Putamen (tissue), 1 donor: Measurements from ENCODE around the gene CBARP.
A peak's percentile ranks its signal among the peaks of the same experiment; 100 is the strongest.
"Not testable (repeated sequence)": the region's sequence is repeated elsewhere in the genome, so short reads cannot be mapped to it uniquely, and the experiment has no call there.

Experiments used
- DNase-seq: peaks from one replicate; pipeline ENCODE4 v3.0.0-alpha.2; 2016; ENCODE audit warnings: low spot score

The CBARP gene

DNA sequence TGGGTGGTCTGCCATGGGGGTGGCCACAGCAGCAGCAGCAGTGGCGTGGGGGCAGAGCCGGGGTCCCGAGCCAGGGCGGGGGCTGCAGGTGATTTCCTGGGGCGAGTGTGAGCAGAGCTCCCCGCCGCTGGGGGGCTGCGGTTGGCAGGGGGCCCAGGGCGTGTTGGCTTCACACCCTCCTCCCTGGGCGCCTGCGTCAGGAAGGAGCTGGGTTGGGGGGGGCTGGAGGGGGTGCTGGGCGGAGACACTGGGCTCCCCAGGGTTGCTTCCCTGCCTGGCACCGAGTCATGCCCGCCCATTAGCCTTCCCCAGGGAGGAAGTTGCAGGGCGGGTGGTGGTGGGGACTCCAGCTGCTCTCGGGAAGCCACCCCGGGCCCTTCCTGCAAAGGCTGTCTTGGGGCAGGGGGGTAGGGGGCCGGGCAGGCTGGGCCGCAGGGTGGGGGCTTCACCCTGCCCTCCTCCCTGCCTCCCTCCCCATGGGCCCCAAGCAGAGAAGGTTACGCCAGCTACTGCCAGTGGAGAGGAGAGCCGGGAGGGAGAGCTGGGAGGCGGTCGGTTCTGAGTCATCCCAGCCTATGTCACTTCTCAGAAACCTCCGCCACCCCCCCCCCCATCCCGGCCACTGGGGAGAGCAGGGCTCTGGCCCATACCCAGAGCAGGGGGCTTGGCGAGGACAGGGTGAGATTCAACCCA is 15.2 kb upstream of the CBARP start:
- DNase-seq, result peak; percentile 95

DNA sequence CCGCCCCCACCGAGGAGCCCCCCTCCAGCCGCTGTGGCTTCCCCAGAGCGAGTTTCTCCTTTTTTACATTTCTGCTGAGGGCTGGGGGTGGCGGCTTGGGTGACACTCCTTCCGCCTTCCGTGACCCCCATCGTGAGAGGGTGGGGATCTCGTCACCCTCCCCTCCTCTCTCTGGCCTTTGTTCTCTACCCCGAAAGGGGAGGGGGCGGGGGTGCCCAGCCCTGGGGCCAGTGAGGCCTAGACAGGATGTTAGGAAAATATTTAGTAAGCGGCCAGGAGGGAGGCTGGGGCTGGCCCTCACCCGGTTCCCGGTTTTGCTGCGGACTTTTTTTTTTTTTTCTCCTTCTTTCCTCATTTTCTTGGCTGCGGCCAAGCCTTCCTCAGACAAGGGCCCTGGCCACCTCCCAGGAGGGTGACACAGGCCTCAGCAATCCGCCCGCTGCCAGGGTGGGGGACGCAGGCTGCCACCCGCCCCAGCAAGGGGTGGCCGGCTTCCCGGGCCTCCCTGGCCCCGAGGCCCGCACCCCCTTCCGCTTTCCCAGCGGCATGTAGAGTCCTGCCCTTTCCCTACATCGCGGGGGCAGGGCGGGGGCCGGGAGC is 14.5 kb upstream of the CBARP start:
- DNase-seq, result peak; percentile 91

DNA sequence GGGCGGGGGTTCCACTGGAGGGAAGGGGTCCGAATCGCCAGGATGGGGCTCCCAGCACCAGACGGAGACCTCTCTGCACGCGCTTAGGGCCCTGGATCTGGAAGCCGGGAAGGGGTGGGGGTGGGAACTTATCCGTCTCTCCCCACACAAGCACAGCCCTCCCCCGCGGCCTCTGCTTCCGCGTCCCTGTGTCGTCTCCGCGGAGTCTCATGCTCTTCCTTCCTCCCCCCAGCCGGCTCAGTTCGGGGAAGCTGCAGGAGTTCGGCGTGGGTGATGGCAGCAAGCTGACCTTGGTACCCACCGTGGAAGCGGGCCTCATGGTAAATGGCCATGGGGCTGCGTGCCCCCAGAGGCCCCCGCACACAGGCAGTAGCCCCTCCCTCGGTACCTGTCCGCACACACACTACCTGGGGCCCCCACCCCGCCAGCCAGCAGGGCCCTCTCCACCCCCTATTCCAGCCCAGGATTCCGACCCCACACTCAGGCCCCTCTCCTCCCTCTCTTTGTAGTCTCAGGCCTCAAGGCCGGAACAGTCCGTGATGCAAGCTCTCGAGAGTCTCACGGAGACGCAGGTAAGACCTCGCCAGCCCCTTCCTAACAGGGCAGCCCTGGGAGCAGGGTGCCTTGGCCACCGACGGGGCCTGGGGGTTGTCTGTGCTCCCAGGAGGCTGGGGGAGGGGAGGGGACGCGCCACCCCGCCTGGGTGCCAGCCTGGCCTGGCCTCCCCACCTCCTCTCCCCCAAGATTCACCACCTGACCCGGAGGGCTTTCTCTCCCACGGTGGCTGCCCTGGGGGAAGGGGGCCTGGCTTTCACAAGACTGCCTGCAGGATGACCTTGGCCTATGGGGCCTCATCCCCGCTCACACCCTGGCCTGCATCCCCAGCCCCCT is 13.8 kb upstream of the CBARP start:
- no peak for DNase-seq

DNA sequence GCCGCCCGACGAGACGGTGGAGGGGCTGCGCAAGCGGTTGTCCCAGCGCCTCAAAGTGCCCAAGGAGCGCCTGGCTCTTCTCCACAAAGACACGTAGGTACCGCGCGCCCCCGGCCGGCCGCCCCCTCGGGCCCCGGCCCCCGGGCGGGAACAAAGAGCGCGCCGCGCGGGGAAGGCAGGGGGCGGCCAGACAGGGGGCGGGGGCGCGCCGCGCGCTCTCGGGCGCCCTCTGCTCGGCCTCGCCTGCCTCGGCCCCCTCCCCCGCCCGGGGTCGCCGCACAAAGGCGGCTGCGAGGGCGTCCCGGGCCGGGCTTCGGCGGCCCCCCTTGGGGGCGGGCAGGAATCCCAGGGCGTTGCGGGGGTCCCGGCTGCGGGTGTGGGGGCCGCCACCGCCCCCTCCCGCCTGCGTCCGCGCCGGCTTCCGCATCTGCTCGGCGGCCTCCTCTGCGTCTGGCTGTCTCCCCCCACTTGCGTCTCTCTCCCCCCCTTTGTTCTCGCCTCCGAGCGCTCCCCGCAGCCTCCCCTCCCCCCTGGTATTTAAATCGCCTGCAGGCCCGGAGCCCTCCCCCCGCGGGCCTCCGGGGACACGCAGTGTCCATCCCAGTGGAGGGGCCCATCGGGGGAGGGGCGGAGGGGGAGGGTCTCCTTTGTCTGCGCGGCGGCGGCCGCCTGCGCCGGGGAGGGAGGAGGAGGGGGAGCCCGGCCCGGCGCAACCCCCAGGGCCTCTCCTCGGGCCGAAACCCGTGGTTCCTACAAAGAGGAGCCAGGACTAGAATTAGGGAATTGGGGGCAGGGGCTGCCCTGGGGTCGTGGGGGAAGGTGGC is 12.8 kb upstream of the CBARP start:
- peak; percentile 84 for DNase-seq

DNA sequence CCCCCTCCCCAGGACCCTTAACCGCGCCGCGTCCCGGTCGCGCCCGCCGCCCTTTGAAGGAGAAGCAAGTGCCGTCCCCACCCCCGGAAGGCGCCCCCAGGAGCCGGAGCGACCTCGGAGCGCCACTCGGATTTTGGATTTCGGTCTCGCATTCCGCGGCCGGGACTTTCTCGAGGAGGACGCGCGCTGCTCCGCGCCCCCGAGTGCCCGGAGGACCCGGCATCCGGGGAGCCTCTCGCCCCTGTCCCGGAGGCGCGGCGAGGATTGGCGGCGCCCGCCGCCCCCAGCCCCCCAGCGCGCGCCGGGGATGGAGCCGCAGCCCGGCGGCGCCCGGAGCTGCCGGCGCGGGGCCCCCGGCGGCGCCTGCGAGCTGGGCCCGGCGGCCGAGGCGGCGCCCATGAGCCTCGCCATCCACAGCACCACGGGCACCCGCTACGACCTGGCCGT is 12.2 kb upstream of the CBARP start:
- no peak for DNase-seq

DNA sequence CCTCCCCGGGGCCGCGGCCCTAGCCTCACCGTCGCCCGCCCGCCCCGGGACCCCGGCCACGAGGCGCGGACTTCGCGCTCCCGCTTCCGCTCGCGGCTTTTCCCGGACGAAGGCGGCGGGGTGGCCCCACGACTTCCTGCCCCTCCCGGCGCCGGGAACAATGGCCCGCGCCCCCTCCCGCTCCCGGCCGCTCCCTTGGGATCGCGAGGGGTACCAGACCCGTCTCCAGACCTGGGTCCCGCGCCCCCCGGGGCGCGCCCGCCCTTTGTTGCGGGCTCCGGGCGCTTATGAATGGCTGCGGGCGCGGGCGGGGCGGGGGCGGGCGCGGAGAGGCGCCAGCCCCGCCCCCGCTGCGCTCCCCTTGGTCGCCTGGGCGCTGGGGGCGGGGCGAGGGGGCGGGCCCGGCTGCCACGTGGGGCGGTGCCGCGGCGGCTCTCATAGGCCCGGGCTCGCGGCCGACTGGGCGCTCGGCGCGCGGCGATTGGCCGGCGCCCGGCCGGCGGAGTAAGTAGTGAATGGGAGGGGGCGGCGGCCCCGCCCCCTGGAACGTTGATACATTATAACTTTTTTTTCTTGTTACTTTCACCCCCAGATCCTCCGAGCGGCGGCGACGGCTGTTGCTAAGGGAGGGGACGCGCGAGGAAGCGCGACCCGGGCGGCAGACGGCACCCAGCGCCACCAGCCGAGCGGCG is 11.6 kb upstream of the CBARP start:
- peak; percentile 95 for DNase-seq

DNA sequence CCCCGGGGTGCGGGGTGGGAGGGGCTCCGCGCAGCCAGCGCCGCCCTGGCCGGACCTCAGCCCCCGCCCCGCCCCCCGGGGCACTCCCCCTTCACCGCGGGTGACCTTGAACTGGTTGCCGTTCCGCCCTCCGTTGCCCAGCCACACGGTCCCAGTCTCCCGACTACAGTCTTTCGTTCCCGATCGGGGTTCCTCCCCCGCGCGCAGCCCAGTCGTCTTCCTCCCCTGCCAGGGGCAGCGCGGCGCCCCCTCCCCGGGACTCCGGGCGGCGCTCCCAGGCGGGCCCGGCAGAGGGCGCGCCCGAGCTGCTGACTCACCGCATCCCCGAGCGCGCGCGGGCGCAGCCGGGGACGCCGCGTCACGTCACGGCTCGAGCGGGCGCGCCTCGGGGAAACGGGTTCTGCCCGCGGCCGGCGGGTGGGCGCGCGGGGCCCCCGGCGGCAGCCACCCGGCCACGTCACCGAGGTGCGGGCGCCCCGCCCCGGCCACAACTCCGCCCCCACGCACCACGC is 11.0 kb upstream of the CBARP start:
- no peak for DNase-seq

DNA sequence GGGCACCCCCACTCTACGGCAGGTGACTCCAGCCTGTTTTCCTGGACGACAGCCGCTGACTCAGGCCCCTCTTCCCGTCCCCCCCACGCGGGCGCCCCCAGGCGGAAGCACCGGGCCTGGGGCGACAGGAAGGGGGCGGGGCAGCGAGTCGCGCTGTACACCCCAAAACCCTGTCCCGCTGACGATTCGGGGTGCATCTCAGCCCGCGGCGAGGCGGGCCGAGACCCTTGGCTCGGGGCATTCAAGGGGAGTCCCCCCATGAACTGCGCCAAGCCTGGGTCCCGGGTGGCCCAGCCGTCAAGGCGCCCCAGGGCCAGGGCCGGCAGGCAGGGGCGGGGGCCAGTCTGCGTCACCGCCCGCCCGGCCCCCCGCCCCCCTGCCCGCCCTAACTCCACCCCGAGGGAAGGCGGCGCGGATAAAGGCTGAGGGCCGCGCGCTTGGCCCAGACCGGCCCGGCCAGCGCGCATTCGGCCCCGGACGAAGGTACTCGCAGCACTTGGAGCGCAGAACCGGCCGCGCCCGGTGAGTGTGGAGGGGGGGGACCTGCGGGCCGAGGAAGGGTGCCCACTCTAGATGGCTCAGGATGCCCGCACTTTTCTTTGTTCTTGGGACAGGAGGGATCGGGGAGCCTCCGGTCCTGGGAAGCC is 10.5 kb upstream of the CBARP start, which contains the start of gene MIDN:
MIDN (plus strand) TSS at position 445 of the 647 bp plus-strand sequence. CDS start 1,714 bp downstream, outside the sequence.
- peak; percentile 42 for DNase-seq

DNA sequence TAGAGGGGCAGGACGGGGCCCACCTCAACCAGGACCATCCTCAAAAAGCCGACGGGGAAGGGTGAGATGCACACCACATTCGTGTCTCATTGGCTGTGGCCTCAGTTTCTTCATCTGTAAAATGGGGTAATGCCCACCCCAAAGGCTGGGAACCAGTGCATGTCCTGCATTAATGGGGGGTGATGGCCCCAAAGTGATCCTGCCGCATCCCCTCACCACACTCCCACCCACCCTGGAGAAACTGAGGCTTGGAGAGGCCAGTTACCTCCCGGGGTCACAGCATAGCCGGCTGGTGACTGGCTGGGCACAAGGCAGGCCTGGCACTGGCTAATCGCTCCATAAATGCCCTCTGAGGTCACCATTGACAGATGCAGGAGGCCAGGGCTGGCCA is 9.9 kb upstream of the CBARP start:
- DNase-seq, result no peak

DNA sequence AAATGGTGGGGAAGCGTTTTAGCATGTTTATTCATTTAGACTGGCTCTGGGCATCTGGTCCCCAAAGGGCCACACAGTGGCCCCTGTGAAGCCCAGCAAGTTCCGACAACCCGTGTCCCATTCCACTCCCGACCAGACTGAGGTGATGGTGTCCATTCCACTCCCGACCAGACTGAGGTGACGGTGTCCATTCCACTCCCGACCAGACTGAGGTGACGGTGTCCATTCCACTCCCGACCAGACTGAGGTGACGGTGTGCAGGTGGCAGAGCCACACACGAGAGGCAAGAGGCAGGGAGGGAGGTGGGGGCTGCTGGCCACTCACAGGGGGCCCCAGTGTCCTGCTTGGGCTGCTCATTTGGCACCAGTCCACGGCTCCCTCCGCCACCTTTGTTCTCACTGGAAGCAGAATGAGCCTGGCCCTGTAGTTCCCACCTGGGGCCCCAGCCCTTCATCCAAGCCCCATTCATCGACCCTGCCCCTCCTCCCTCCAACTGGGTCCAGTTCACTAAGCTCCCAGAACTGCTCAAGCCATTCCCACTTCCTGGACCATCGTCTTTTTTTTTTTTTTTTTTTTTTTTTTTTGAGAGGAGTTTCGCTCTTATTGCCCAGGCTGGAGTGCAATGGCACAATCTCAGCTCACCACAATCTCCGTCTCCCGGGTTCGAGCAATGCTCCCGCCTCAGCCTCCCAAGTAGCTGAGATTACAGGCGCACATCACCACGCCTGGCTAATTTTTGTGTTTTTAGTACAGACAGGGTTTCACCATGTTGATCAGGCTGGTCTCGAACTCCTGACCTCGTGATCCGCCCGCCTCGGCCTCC is 8.7 kb upstream of the CBARP start:
- not testable (repeated sequence) for DNase-seq

DNA sequence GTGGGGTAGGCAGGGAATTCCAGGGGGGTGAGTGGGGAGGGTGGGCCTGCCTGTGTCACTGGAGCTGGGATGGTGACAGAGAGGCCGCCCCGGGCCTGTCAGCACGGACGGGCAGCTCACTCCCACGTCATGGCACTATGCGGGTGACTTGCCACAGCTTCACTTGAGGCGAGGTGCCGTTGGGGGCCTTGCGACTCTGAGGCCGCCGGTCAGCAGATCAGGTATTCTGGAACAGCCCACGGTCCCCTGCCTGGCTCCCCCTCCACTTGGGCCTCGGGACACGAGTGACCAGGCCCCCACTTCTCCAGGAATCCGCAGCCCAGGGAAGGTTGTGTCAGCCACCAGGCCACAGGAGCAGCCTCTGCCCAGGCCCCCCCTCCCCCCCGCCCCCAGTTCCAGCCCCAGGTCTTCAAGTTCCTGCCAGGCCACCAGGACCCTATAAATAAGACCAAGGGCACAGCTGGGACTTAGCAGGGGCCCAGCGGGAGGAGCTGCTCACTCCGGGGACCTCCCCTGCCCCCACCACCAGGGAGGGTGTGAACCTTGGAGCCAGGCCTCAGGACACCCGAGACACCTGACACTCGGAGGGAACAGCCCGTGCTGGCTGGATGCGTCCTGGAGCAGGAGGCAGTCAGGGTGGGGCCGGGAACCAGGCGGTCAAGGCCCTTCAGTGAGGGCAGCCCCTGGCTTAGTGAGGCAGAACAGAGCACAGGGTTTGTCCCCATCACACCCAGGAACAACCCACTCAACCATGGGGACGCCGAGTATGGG is 7.9 kb upstream of the CBARP start:
- no peak for DNase-seq

DNA sequence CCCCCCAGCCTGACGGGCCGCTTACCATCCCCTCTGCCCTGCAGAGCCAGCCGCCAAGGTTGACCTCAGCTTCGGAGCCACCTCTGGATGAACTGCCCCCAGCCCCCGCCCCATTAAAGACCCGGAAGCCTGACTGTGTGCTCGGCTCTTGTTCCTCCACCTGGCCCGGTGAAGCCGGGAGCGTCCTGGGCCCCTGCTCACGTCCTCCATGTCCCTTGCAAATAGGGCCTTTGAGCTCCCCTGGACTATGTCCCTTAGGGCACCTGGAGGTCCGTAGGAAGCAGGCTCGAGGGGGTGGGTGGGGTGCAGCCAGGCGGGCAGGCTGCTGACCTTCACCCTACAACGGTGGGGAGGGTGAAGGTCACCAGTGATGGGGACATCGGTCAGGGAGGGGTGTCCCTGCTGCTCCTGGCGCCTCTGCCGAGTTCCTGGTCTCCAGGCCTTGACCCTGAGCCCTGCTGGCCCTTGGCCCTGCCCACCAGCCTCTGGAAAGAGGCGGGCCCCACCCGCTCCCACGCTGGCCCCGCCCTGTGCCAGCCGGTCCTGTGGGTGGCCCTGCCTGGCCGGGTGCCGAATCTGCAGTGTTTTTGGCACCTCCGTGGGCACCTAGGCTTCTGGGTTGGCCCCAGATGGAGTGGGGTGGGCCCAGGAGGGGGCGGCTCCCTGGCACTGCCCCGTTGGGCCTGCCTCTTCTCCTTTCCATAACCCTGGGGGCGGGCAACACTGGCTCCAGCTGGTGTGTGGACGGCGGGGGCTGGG is 7.1 kb upstream of the CBARP start:
- DNase-seq, result no peak

DNA sequence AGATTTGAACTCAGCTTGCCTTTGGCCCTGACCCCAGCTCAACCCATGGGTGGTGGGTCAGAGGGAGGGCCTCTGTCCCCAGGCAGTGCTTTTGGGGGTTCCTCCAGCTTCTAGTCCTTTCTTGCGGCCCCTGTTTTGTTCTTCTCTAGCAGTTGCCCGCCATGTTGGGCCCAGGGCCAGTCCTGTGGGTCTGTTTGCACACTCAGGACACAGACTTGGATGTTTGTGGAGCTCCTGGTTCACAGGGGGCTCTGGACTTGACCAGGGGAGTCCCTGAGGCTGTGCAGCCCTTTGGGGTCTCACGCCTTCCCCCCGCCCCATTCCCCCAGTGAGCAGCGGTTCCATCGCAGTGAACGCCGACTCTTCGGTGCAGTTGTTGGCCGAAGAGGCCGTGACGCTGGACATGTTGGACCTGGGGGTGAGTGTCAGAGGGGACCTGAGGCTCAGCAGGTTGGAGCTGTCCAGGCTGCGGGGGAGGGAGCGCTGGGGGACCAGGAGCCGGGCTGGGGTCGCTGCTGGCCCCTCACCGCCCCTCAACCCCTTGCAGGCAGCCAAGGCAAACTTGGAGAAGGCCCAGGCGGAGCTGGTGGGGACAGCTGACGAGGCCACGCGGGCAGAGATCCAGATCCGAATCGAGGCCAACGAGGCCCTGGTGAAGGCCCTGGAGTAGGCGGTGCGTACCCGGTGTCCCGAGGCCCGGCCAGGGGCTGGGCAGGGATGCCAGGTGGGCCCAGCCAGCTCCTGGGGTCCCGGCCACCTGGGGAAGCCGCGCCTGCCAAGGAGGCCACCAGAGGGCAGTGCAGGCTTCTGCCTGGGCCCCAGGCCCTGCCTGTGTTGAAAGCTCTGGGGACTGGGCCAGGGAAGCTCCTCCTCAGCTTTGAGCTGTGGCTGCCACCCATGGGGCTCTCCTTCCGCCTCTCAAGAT is 6.2 kb upstream of the CBARP start:
- DNase-seq, result peak; percentile 85

DNA sequence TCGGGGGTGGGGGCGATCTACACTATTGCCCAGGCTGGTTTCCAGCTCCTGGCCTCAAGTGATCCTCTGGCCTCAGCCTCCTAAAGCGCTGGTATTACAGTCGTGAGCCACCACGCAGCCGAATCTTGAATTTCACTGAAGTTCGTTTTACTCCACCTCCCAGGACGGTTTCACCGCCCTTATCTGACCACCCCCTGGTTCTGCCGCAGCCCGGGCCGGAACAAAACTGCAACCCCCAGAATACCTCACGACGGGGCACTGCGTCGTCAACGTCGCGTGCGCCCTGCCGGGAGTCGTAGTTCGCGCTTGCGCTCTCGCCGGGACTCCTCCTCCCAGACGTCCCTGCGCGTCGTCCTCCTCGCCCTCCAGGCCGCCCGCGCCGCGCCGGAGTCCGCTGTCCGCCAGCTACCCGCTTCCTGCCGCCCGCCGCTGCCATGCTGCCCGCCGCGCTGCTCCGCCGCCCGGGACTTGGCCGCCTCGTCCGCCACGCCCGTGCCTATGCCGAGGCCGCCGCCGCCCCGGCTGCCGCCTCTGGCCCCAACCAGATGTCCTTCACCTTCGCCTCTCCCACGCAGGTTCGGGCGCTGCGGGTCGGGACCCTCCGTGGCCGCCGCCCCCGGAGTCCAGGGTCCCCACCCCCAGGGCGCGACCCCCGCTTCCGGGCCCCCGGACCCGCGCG is 3.8 kb upstream of the CBARP start, which contains the start of gene ATP5F1D:
ATP5F1D (plus strand) TSS at position 335 of the 679 bp plus-strand sequence; CDS start at position 435, 100 bp downstream.
- peak; percentile 93 for DNase-seq

DNA sequence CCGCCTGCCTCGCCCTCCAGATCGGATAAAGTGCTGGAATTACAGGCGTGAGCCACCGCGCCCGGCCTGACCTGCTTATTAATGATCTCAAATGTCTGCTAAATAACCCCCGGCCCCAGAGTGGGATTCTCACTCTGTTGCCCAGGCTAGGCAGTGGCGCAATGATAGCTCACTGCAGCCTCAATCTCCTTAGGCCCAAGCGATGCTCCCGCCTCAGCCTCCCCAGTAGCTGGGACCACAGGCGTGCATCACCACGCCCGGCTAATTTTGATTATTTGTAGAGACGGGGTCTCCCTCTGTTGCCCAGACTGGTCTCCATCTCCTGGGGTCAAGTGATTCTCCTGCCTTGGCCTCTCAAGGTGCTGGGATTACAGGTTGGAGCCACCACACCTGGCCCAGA is 3.1 kb upstream of the CBARP start:
- DNase-seq, result no peak
